HepG2 (cell line): ENCODE data around the gene GTSF1L. TPM values are rescaled to one million over a fixed set of nuclear protein-coding genes. Genes with fewer than 3 reads are reported as not detected.

Experiments
- ATAC-seq: fragments of 200-7000 bp; cut with Tn5 transposase; 3 replicates; pipeline ENCODE4 v1.9.1; 2020; ENCODE audit warnings: mild to moderate bottlenecking, moderate library complexity
- BruUV-seq: library from RNA; stranded (reverse); fragments of 400-500 nt; replicated peaks from 2 replicates; lab custom pipeline; 2021; lab: Mats Ljungman, UMichigan
- CTCF ChIA-PET: fragments of 300-600 bp; formaldehyde crosslinking; extraction: SDS; loops from one replicate; lab custom pipeline; 2021; ENCODE audit warnings: low total read pairs, inconsistent platforms, low intra/inter-chr PET ratio; lab: Yijun Ruan, JAX
- POLR2A ChIA-PET: fragments of 350-600 bp; sonication (Branson Sonifier 250); formaldehyde crosslinking; loops from one replicate; lab custom pipeline; 2020; ENCODE audit warnings: antibody characterized with exemption, inconsistent platforms; lab: Yijun Ruan, JAX
- DNase-seq: peaks from one replicate; pipeline ENCODE4 v3.0.0-alpha.2; 2015; ENCODE audit warnings: low spot score
- FAIRE-seq: peaks from 3 replicates; lab custom pipeline; 2011; peaks lifted over from hg19 to GRCh38; lab: Jason Lieb, UNC
- H2AFZ ChIP-seq: one replicate; pipeline ENCODE4 v1.6.1; 2011; ENCODE audit warnings: low read length, inconsistent platforms
- H3K27ac ChIP-seq: fragments of 300-600 bp; 3 replicates; pipeline ENCODE4 v1.8.0; 2011; ENCODE audit warnings: mixed run types, mild to moderate bottlenecking, mixed read lengths, low read length, inconsistent platforms; ENCODE audit not compliant: insufficient read depth; ENCODE audit errors: extremely low read length
- H3K27me3 ChIP-seq, 2 experiments: fragments of 200-600 bp in 1 of 2; 2 replicates in 1 of 2; 3 replicates in 1 of 2; pipeline versions ENCODE4 v1.6.0 to v1.8.0; 2011; ENCODE audit warnings: low read length in 2 of 2, mild to moderate bottlenecking in 2 of 2, moderate library complexity in 2 of 2, inconsistent platforms in 1 of 2; ENCODE audit not compliant: insufficient read depth in 2 of 2, control insufficient read depth in 1 of 2
- H3K36me3 ChIP-seq, 2 experiments: fragments of 200-600 bp in 1 of 2; replicated peaks in 1 of 2; 2 replicates in 1 of 2; 3 replicates in 1 of 2; pipeline versions ENCODE4 v1.5.1 to v1.8.0; 2011; ENCODE audit warnings: low read length in 2 of 2, inconsistent platforms in 1 of 2; ENCODE audit not compliant: insufficient read depth in 2 of 2, control insufficient read depth in 1 of 2
- H3K4me1 ChIP-seq: 2 replicates; pipeline ENCODE4 v1.5.1; 2012; ENCODE audit warnings: low read length, inconsistent platforms; ENCODE audit not compliant: insufficient read depth
- H3K4me2 ChIP-seq: 2 replicates; pipeline ENCODE4 v1.6.0; 2011; ENCODE audit warnings: low read depth, low read length, inconsistent platforms
- H3K4me3 ChIP-seq, 3 experiments: fragments of 200-600 bp in 1 of 3; sonication (generic), shearing (Covaris generic) in 1 of 3; replicated peaks in 1 of 3; 2 replicates each; pipeline ENCODE4 v1.5.1; 2011 to 2016; ENCODE audit warnings: low read length in 3 of 3, inconsistent platforms in 2 of 3, low read depth in 2 of 3, mild to moderate bottlenecking in 2 of 3, control low read depth in 1 of 3, mixed read lengths in 1 of 3; ENCODE audit not compliant: insufficient read depth in 1 of 3
- H3K79me2 ChIP-seq: one replicate; pipeline ENCODE4 v1.6.1; 2011; ENCODE audit warnings: low read length, inconsistent platforms; ENCODE audit not compliant: insufficient read depth
- H3K9ac ChIP-seq: 2 replicates; pipeline ENCODE4 v1.6.0; 2011; ENCODE audit warnings: mild to moderate bottlenecking, low read depth, low read length, inconsistent platforms; ENCODE audit not compliant: insufficient read depth
- H3K9me3 ChIP-seq: 2 replicates; pipeline ENCODE4 v1.5.1; 2012; ENCODE audit warnings: mild to moderate bottlenecking, low read length
- H4K20me1 ChIP-seq: 2 replicates; pipeline ENCODE4 v1.6.0; 2011; ENCODE audit warnings: inconsistent platforms, mild to moderate bottlenecking, low read length, moderate library complexity; ENCODE audit not compliant: insufficient read depth
- CEBPZ ChIP-seq: IDR thresholded peaks from 2 replicates; pipeline ENCODE4 v1.6.1; 2012; ENCODE audit warnings: low read length, improper control_type of control experiment
- DR1 ChIP-seq: sonication (generic); formaldehyde crosslinking; IDR thresholded peaks from 2 replicates; pipeline ENCODE4 v1.8.0; 2021; ENCODE audit warnings: mild to moderate bottlenecking, missing genetic modification reagents, inconsistent platforms
- E2F1 ChIP-seq: sonication (generic); formaldehyde crosslinking; IDR thresholded peaks from 2 replicates; pipeline ENCODE4 v1.5.0; 2020; ENCODE audit warnings: missing genetic modification reagents
- IKZF4 ChIP-seq: sonication (generic); formaldehyde crosslinking; IDR thresholded peaks from 2 replicates; pipeline ENCODE4 v1.5.1; 2020; ENCODE audit warnings: borderline replicate concordance, mild to moderate bottlenecking, low read depth, missing genetic modification reagents; ENCODE audit errors: not compliant biosample characterization
- MXD1 ChIP-seq: sonication (generic); formaldehyde crosslinking; IDR thresholded peaks from 2 replicates; pipeline ENCODE4 v1.4.0; 2020; ENCODE audit warnings: mild to moderate bottlenecking, missing genetic modification reagents
- NAIF1 ChIP-seq: sonication (generic); formaldehyde crosslinking; IDR thresholded peaks from 2 replicates; pipeline ENCODE4 v1.5.0; 2020; ENCODE audit warnings: mild to moderate bottlenecking, missing genetic modification reagents, borderline replicate concordance
- NCOA2 ChIP-seq: sonication (generic); formaldehyde crosslinking; IDR thresholded peaks from 2 replicates; pipeline ENCODE4 v1.8.0; 2022; ENCODE audit warnings: inconsistent platforms
- NFATC3 ChIP-seq: sonication (generic); formaldehyde crosslinking; IDR thresholded peaks from 2 replicates; pipeline ENCODE4 v1.5.1; 2020; ENCODE audit warnings: mild to moderate bottlenecking, missing genetic modification reagents
- TFE3 ChIP-seq: IDR thresholded peaks from 2 replicates; pipeline ENCODE4 v1.6.1; 2016
- TP53 ChIP-seq: sonication (generic); formaldehyde crosslinking; conservative IDR thresholded peaks from 2 replicates; pipeline ENCODE4 v1.4.0; 2020; ENCODE audit warnings: missing genetic modification reagents
- TRIM24 ChIP-seq: sonication (generic); formaldehyde crosslinking; IDR thresholded peaks from 2 replicates; pipeline ENCODE4 v1.8.0; 2022; ENCODE audit warnings: mild to moderate bottlenecking, missing genetic modification reagents
- ZBTB46 ChIP-seq: sonication (generic); formaldehyde crosslinking; IDR thresholded peaks from 2 replicates; pipeline ENCODE4 v1.4.0; 2020; ENCODE audit warnings: mild to moderate bottlenecking, missing genetic modification reagents, borderline replicate concordance
- ZC3H13 ChIP-seq: sonication (generic); formaldehyde crosslinking; IDR thresholded peaks from 2 replicates; pipeline ENCODE4 v1.8.1; 2023; ENCODE audit warnings: mild to moderate bottlenecking, missing genetic modification reagents, moderate library complexity
- ZNF564 ChIP-seq: sonication (generic); formaldehyde crosslinking; IDR thresholded peaks from 2 replicates; pipeline ENCODE4 v1.8.1; 2023; ENCODE audit warnings: mild to moderate bottlenecking, missing genetic modification reagents
- ZNF678 ChIP-seq: sonication (generic); formaldehyde crosslinking; IDR thresholded peaks from 2 replicates; pipeline ENCODE4 v1.4.0; 2020; ENCODE audit warnings: mild to moderate bottlenecking, missing genetic modification reagents
- WGBS: methylation state at CpG from one replicate; pipeline ENCODE4 v1.1.6; 2017; ENCODE audit warnings: low lambda C conversion rate; 5-methylcytosine and 5-hydroxymethylcytosine counted together
- in situ Hi-C: cut with HindIII; loops from 2 replicates; pipeline ENCODE4 v1.10.0; 2017; ENCODE audit warnings: low pct_unique_long_range_greater_than_20kb; ENCODE audit not compliant: extremely low pct_ligation_motif_present
- intact Hi-C: fragments of 100-400 bp; cut with micrococcal nuclease; formaldehyde crosslinking; loops from one replicate; pipeline ENCODE4 v1.10.0; 2022; ENCODE audit not compliant: unreplicated experiment
- polyA plus RNA-seq, 8 experiments: library from polyadenylated mRNA; depleted of rRNA in 3 of 8; stranded (reverse) in 7 of 8; unstranded in 1 of 8; fragments of >200 nt; fragmentation: Illumina TruSeq in 4 of 8; extraction: Trizol in 4 of 8; gene quantifications; 2 replicates each; pipeline versions ENCODE4 v1.2.1 to v1.2.3, GENCODE V29; 2011 to 2016; ENCODE audit warnings: low read depth in 4 of 8, missing spikeins in 1 of 8, mixed read lengths in 1 of 8; ENCODE audit not compliant: insufficient read depth in 1 of 8
- total RNA-seq, 5 experiments: library from RNA; depleted of rRNA; stranded (reverse); fragments of >200 nt; fragmentation: Illumina TruSeq; extraction: Trizol; gene quantifications; 2 replicates each; pipeline ENCODE4 v1.2.3, GENCODE V29; 2016; ENCODE audit warnings: low read depth in 1 of 5

The GTSF1L gene
- total and polyA plus RNA-seq, 2 of the 13 experiments (the other 11 are each of a cell fraction or from before 2014, with no cell fraction given), result not detected

- Histone ChIP-seq H3K9ac (no peak overlapping the region), H3K4me2 (no peak overlapping the region), H3K9me3 (no peaks in the 10 kb centered on the region), H4K20me1 (no peaks in the 10 kb centered on the region), H3K4me1 (no peaks in the 10 kb centered on the region), H3K4me3 (no peak overlapping the region), H3K79me2 (no peaks in the 10 kb centered on the region), H3K27me3 (peaks cover 3 to 59% of the 10 kb centered on the region in 2 experiments; a peak in 3 of 5 replicates), H2AFZ (no peak overlapping the region), H3K36me3 (no peaks in the 10 kb centered on the region), H3K27ac (no peak overlapping the region)
- FAIRE-seq (no peak), ATAC-seq (no peak), DNase-seq (no peak)
- POLR2A ChIA-PET, result no interaction called here
- WGBS, result 19% methylated on average over 11 of the region's 11 CpGs
- CTCF ChIA-PET, result interaction anchor here (1.2 to 3.4 kb wide), 2 partner anchors 329 to 342 kb away, joined by 3 to 74 read pairs; no protein-coding TSS in a partner anchor
- intact Hi-C loops, result no loop called here
- in situ Hi-C loops, result loop anchor here (5.0 kb wide), 1 partner anchor 331 kb away; no protein-coding TSS in a partner anchor
- BruUV-seq, result no TSS peak
- TF ChIP-seq ZBTB46 (CRISPR knock-in tag) (no peak), CEBPZ (no peak), ZC3H13 (CRISPR knock-in tag) (no peak), NCOA2 (CRISPR knock-in tag) (no peak), ZNF564 (CRISPR knock-in tag) (no peak), TP53 (CRISPR knock-in tag) (no peak), NFATC3 (CRISPR knock-in tag) (no peak), NAIF1 (CRISPR knock-in tag) (no peak), E2F1 (no peak), DR1 (no peak), TRIM24 (no peak), ZNF678 (CRISPR knock-in tag) (no peak), TFE3 (no peak), MXD1 (no peak), IKZF4 (CRISPR knock-in tag) (no peak)
Observed at GRCh38 chr20:43751167-43752050, 24.6 kb upstream of the GTSF1L start.
